ENCODE results near the gene SYN1.

DNA sequence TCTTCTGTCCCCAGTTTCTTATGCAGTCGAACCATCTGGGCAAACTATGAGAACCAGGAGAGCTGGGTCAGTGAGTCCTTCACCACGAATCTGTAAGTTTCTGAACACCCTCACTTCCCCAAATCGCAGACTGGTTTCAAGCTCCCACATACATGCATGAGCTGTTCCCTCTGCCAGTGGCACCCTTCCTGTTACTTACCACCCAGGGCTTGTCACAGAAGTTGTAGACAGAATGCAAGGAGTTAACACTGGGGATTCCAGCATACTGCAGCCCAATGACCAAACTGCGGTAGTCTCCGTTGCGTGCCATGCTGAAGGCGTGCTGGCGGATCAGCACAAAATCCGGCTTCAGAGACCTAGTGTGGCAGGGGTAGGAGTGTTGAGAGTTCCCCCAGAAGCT is 14.6 kb downstream of the SYN1 start:
- TF ChIP-seq RAD21 (IDR thresholded peaks at IDR 0.05; ENCODE audit: low read depth) (no peak), TEAD4 (IDR thresholded peaks at IDR 0.05) (no peak), ZBTB7A (IDR thresholded peaks at IDR 0.05; ENCODE audit: low read depth) (no peak), EP300 (IDR thresholded peaks at IDR 0.05; ENCODE audit: borderline replicate concordance) (no peak), TAF1 (IDR thresholded peaks at IDR 0.05; ENCODE audit: low read depth) (no peak)
- TF ChIP-seq, protein P1, sequence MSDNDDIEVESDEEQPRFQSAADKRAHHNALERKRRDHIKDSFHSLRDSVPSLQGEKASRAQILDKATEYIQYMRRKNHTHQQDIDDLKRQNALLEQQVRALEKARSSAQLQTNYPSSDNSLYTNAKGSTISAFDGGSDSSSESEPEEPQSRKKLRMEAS (IDR thresholded peaks at IDR 0.05): no peak
- TF ChIP-seq, protein P2, sequence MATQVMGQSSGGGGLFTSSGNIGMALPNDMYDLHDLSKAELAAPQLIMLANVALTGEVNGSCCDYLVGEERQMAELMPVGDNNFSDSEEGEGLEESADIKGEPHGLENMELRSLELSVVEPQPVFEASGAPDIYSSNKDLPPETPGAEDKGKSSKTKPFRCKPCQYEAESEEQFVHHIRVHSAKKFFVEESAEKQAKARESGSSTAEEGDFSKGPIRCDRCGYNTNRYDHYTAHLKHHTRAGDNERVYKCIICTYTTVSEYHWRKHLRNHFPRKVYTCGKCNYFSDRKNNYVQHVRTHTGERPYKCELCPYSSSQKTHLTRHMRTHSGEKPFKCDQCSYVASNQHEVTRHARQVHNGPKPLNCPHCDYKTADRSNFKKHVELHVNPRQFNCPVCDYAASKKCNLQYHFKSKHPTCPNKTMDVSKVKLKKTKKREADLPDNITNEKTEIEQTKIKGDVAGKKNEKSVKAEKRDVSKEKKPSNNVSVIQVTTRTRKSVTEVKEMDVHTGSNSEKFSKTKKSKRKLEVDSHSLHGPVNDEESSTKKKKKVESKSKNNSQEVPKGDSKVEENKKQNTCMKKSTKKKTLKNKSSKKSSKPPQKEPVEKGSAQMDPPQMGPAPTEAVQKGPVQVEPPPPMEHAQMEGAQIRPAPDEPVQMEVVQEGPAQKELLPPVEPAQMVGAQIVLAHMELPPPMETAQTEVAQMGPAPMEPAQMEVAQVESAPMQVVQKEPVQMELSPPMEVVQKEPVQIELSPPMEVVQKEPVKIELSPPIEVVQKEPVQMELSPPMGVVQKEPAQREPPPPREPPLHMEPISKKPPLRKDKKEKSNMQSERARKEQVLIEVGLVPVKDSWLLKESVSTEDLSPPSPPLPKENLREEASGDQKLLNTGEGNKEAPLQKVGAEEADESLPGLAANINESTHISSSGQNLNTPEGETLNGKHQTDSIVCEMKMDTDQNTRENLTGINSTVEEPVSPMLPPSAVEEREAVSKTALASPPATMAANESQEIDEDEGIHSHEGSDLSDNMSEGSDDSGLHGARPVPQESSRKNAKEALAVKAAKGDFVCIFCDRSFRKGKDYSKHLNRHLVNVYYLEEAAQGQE (IDR thresholded peaks at IDR 0.05; ENCODE audit: low read depth): no peak

Measured in Ishikawa (cell line).